A549 treated with RU486 at 1 μM for 4 hours (cell line): ENCODE measurements around the gene CFAP65. TPM values are rescaled to one million over a fixed set of nuclear protein-coding genes. Genes with fewer than 3 reads are reported as not detected.

ENCODE experiments used
- total RNA-seq: library from RNA; stranded (reverse); fragments of 200-300 nt; extraction: Qiagen RNA extraction; gene quantifications from 5 replicates; pipeline ENCODE4 v1.2.3, GENCODE V29; 2022; ENCODE audit warnings: low read depth

CFAP65 gene, protein sequence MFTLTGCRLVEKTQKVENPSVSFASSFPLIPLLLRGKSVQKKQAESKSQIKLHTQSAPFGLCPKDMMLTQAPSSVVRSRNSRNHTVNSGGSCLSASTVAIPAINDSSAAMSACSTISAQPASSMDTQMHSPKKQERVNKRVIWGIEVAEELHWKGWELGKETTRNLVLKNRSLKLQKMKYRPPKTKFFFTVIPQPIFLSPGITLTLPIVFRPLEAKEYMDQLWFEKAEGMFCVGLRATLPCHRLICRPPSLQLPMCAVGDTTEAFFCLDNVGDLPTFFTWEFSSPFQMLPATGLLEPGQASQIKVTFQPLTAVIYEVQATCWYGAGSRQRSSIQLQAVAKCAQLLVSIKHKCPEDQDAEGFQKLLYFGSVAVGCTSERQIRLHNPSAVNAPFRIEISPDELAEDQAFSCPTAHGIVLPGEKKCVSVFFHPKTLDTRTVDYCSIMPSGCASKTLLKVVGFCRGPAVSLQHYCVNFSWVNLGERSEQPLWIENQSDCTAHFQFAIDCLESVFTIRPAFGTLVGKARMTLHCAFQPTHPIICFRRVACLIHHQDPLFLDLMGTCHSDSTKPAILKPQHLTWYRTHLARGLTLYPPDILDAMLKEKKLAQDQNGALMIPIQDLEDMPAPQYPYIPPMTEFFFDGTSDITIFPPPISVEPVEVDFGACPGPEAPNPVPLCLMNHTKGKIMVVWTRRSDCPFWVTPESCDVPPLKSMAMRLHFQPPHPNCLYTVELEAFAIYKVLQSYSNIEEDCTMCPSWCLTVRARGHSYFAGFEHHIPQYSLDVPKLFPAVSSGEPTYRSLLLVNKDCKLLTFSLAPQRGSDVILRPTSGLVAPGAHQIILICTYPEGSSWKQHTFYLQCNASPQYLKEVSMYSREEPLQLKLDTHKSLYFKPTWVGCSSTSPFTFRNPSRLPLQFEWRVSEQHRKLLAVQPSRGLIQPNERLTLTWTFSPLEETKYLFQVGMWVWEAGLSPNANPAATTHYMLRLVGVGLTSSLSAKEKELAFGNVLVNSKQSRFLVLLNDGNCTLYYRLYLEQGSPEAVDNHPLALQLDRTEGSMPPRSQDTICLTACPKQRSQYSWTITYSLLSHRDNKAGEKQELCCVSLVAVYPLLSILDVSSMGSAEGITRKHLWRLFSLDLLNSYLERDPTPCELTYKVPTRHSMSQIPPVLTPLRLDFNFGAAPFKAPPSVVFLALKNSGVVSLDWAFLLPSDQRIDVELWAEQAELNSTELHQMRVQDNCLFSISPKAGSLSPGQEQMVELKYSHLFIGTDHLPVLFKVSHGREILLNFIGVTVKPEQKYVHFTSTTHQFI (N-terminal part only)
- 0.05 to 0.32 TPM (median 0.16 TPM) in 5 replicates for total RNA-seq

DNA sequence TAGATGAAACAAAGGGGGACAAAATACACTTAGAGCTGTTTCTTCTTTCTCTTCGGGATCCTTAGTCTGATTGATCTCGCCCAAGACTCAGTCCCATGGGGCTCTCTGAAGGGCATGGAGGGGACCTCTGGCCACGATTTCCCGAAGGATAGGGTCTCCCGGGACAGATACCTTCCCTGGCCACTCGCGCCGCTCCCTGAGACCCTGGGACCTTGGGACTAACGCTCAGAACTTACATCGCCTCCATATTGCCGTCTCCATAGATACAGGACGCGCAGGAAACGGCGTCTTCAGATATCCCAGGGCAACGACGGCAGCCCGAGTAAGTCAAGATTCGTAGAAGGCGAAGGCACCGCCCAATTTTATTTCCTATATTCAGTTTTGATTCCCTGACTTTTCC is at the start of gene CFAP65:
TSS of gene CFAP65 (minus strand) at position 265 of the 400 bp plus-strand sequence. CDS start 2,468 bp downstream, outside the sequence.

DNA sequence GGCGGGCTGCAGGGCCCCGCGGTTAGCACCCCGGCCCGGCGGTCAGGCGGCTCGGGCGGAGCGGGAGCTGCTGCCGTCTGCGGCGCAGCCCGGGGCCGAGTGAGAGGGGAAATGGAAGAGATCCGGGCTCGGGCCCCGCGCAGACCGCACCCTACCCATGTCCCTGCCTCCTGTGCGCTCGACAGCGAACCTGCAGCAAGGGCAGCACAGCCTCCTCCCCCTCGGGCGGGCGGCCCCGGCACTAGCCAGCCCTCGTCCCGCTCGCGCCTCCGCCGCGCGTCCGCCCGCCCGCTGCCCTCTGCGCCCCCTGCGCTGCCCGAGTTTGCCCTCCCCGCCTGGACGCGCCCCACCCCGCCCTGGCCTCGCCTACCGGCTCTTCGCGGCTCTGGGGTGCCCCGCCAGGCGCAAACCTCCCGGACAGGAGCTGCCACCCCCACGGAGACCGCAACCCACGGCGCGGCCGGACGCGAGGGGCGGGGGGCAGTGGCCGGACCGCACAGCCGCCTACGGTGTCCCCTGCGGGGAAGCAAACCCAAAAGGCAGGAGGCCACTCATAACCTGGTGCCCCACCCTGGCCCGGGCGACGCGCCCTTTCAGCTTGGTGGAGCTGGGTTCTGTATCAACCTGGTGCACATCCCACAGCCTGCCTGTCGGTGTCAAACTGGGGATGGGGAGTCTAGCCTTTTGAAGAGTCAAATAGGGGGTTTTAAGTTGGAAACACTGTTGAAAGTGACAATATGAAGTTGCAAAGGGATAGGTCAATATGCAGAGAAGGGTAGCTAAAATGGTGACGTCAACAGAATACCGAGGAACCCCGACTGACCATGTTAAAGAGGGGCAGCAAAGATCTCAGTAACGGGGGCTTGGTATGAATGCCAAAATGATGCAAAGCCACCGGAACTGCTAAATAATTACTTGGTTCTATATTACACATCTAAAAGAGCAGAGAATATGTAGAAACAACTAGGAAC is 19.8 kb upstream of the CFAP65 start, which contains the start of gene IHH:
TSS of gene IHH (minus strand) at position 101 of the 971 bp plus-strand sequence. CDS start 454 bp downstream, outside the sequence.

DNA sequence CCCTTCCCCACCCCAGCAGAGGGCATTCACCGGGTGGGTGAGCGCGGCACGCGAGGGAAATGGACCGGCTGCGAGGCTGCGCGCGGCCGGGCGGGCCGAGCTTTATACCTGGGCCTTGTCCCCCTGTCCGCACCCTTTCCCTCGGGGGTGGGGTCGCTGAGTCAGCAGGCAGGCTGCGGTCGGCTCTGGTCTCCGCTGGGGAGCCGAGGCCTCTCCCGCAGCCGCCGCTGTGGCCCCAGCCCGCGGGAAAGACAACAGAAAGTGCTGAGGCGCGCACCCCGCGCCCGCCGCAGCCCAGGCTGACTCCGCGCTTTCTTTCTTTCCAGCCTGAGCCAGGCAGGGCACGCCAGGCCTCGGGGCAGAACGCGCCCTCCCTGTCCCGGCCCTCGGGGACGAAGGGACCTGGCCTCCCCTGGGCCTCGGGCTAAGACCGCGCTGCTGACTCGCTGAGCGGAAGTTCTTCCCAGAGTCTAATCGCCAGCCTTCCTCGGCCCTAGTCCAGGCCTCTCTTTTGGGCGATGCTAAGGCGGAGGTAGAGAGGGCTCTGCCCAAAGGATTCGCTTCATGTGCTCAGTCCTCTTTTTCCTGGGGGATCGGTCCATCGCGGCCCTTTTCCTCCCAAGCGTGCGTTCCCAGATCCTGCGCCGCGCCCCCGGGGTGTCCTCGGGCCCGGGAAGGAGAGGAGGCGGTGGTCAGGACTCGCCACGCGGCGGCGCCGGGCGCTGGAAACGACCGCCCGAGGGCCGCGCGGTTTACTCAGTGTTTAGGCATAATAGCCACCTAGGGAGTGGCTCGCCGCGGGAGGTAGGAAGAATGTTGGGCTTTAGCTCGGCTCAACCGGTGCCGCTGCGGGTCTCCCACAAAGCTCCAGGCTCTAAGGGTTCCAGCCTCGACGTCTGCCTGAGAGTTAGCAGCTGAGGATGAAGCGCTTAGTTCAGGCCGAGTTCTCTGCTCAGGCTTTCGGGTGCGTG is 47.7 kb downstream of the CFAP65 start, which contains the start of gene CRYBA2:
TSS of gene CRYBA2 (minus strand) at position 78 of the 971 bp plus-strand sequence. CDS start 246 bp downstream, outside the sequence.

DNA sequence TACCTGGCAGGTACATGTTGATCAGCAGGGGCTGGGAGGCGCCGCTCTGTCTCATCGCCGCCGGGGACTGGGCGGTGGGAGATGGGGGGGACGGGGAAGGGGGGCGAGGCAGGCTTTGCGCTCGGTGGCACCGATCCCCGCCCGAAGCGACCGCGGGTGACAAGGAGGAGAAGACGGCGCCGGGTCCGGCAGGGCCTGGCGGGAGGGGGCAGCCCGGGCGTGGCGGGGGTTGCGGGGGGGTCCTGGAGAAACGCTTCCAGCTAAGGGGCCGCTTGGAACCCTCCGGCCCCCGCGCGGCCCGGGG is 56.3 kb downstream of the CFAP65 start, which contains the start of gene FEV:
TSS of gene FEV (minus strand) at position 164 of the 304 bp plus-strand sequence. CDS start at position 55, 109 bp downstream.

DNA sequence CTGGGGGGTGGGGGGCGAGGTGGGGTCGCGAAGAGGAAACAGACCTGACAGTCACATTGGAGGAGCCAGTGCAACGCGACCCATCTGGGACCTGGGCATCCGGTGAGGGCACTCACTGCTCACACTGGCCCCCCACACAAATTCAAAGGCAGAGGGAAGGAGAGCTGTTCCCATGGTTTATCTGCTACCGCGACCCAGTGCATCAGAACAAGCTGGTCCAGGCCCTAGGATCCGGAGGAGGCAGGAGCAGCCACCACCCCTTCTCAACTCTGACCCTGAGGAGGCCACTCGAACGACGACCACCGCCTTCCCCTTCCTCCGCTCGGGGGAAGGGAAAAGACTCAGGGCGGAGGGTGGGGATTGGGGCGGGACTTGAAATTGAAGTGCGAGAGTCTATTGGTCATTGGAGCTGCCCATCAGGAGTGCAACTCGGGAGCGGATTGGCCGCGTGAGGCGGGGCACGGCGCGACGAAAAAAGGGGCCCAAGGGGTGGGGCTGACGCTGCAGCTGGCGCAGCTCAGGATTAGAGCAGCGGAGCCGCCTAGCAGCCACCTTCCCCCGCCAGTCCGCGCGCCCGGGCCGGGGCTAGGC is 82.1 kb downstream of the CFAP65 start, which contains the start of gene CDK5R2:
TSS of gene CDK5R2 (plus strand) at position 526 of the 591 bp plus-strand sequence. CDS start 155 bp downstream, outside the sequence.

Other genes starting within 250 kb of the CFAP65 start
- gene PRKAG3, start 209.7 kb downstream of the CFAP65 start, total RNA-seq: not detected in 5 replicates
- 0.14 to 0.24 TPM (median 0.22 TPM) in 4 of 5 replicates, not detected in the other for gene WNT6, start 181.7 kb downstream of the CFAP65 start, total RNA-seq
- 0.07 to 0.31 TPM in 2 of 5 replicates, not detected in the others for gene WNT10A, start 160.7 kb downstream of the CFAP65 start, total RNA-seq
- gene CDK5R2, start 81.8 kb downstream of the CFAP65 start, total RNA-seq: 1.7 to 3.4 TPM (median 2.8 TPM) in 5 replicates
- gene FEV, start 56.3 kb downstream of the CFAP65 start, total RNA-seq: not detected in 5 replicates
- 0.54 TPM in 1 of 5 replicates, not detected in the others for gene CRYBA2, start 48.1 kb downstream of the CFAP65 start, total RNA-seq
- 0.09 to 0.13 TPM (median 0.11 TPM) in 4 of 5 replicates, not detected in the other for gene IHH, start 19.4 kb upstream of the CFAP65 start, total RNA-seq
- 13.7 to 18.3 TPM (median 15.2 TPM) in 5 replicates for gene NHEJ1, start 119.3 kb upstream of the CFAP65 start, total RNA-seq
- gene SLC23A3, start 128.5 kb upstream of the CFAP65 start, total RNA-seq: 0.19 to 0.90 TPM (median 0.53 TPM) in 5 replicates
- 33.7 to 47.7 TPM (median 45.3 TPM) in 5 replicates for gene CNPPD1, start 135.4 kb upstream of the CFAP65 start, total RNA-seq
- 58.9 to 85.7 TPM (median 81.2 TPM) in 5 replicates for gene RETREG2, start 136.8 kb upstream of the CFAP65 start, total RNA-seq
- 14.4 to 22.8 TPM (median 19.2 TPM) in 5 replicates for gene ZFAND2B, start 165.3 kb upstream of the CFAP65 start, total RNA-seq
- gene ABCB6, start 177.4 kb upstream of the CFAP65 start, total RNA-seq: 22.5 to 37.5 TPM (median 30.4 TPM) in 5 replicates
- gene ATG9A, start 188.1 kb upstream of the CFAP65 start, total RNA-seq: 42.3 to 53.2 TPM (median 50.2 TPM) in 5 replicates
- 15.1 to 22.0 TPM (median 17.7 TPM) in 5 replicates for gene ANKZF1, start 188.3 kb upstream of the CFAP65 start, total RNA-seq
- gene GLB1L, start 203.9 kb upstream of the CFAP65 start, total RNA-seq: 5.0 to 6.8 TPM (median 6.8 TPM) in 5 replicates
- 27.5 to 32.6 TPM (median 31.0 TPM) in 5 replicates for gene STK16, start 204.0 kb upstream of the CFAP65 start, total RNA-seq
- 0.18 to 0.69 TPM (median 0.35 TPM) in 5 replicates for gene TUBA4B, start 211.7 kb upstream of the CFAP65 start, total RNA-seq
- gene TUBA4A, start 212.4 kb upstream of the CFAP65 start, total RNA-seq: 332 to 451 TPM (median 366 TPM) in 5 replicates
- gene DNAJB2, start 237.8 kb upstream of the CFAP65 start, total RNA-seq: 40.3 to 55.4 TPM (median 48.6 TPM) in 5 replicates